ENCODE measurements around the gene RAP2B. TPM values are rescaled to one million over a fixed set of nuclear protein-coding genes. Genes with fewer than 3 reads are reported as not detected.

RAP2B gene
- polyA plus RNA-seq, 3 donors = 17.5 to 35.5 (median 24.7) TPM

- peaks cover 6 to 17% of the 10 kb centered on the region in 2 donors for H3K36me3 ChIP-seq (replicated peaks in 1 of 2; ENCODE audit: control insufficient read depth in 1 of 2, insufficient read depth in 2 of 2, low read length in 2 of 2)
- no peak overlapping the region for H3K4me3 Mint-ChIP-seq
- no peaks in the 10 kb centered on the region for H3K27me3 ChIP-seq (ENCODE audit: control insufficient read depth in 2 of 2, insufficient read depth in 2 of 2, low read length in 2 of 2)
- peak overlapping the region in 1 of 7 donors; percentile 21 for H3K27ac Mint-ChIP-seq
- no peak overlapping the region for H3K4me2 ChIP-seq (replicated peaks; ENCODE audit: extremely low read depth, low read length, poor library complexity, severe bottlenecking)
- H3K9ac ChIP-seq (ENCODE audit: insufficient read depth, low read length, poor library complexity, severe bottlenecking) = no peak overlapping the region
- peaks cover 14% of the 10 kb centered on the region for H3K4me1 Mint-ChIP-seq
- no peak for DNase-seq
- H4K20me1 ChIP-seq (ENCODE audit: insufficient read depth, low read length) = peaks cover 23% of the 10 kb centered on the region
- no peaks in the 10 kb centered on the region for H3K4me1 ChIP-seq (ENCODE audit: control insufficient read depth in 1 of 2, insufficient read depth in 2 of 2, low read length in 2 of 2)
- no peak for TF ChIP-seq CTCF (IDR thresholded peaks at IDR 0.05)
- H3K27ac ChIP-seq (ENCODE audit: low read depth in 1 of 2, low read length in 2 of 2) = no peak overlapping the region
- WGBS (ENCODE audit: insufficient coverage) = no CpG with 5 or more reads among the region's 6 CpGs
- H3K27me3 Mint-ChIP-seq (ENCODE audit: low read depth in 3 of 3) = peaks cover 0 to 2% (median 0%) of the 10 kb centered on the region in 3 donors
- H3K9me3 Mint-ChIP-seq = peaks cover 2 to 12% (median 5%) of the 10 kb centered on the region in 7 donors
- no peak overlapping the region for H2AFZ ChIP-seq (ENCODE audit: insufficient read depth, low read depth, low read length, poor library complexity, severe bottlenecking)
- H3K79me2 ChIP-seq (ENCODE audit: insufficient read depth, low read length) = peaks cover 14% of the 10 kb centered on the region
- no peak overlapping the region for H3K4me3 ChIP-seq (replicated peaks in 1 of 3; ENCODE audit: low read depth in 2 of 3, low read length in 3 of 3)
- no peaks in the 10 kb centered on the region for H3K9me3 ChIP-seq (replicated peaks in 1 of 2; ENCODE audit: control insufficient read depth in 1 of 2, insufficient read depth in 1 of 2, low read length in 2 of 2)
- H3K36me3 Mint-ChIP-seq = peaks cover 32 to 54% of the 10 kb centered on the region in 2 donors
- intact Hi-C loops (cut with micrococcal nuclease) = no loop called here
Measured at GRCh38 chr3:153173758-153174516, 11.9 kb downstream of the RAP2B start.

- DNase-seq = no peak
- Histone ChIP-seq H3K27me3 (ENCODE audit: control insufficient read depth in 2 of 2, insufficient read depth in 2 of 2, low read length in 2 of 2) (no peaks in the 10 kb centered on the region), H3K9ac (ENCODE audit: insufficient read depth, low read length, poor library complexity, severe bottlenecking) (no peak overlapping the region), H3K9me3 (replicated peaks in 1 of 2; ENCODE audit: control insufficient read depth in 1 of 2, insufficient read depth in 1 of 2, low read length in 2 of 2) (no peaks in the 10 kb centered on the region), H3K79me2 (ENCODE audit: insufficient read depth, low read length) (no peaks in the 10 kb centered on the region), H3K36me3 (replicated peaks in 1 of 2; ENCODE audit: control insufficient read depth in 1 of 2, insufficient read depth in 2 of 2, low read length in 2 of 2) (peaks cover 0 to 20% of the 10 kb centered on the region in 2 donors), H3K4me3 (replicated peaks in 1 of 3; ENCODE audit: low read depth in 2 of 3, low read length in 3 of 3) (no peak overlapping the region), H2AFZ (ENCODE audit: insufficient read depth, low read depth, low read length, poor library complexity, severe bottlenecking) (no peak overlapping the region), H3K4me2 (replicated peaks; ENCODE audit: extremely low read depth, low read length, poor library complexity, severe bottlenecking) (no peak overlapping the region), H4K20me1 (ENCODE audit: insufficient read depth, low read length) (peaks cover 4% of the 10 kb centered on the region), H3K27ac (ENCODE audit: low read depth in 1 of 2, low read length in 2 of 2) (no peak overlapping the region), H3K4me1 (ENCODE audit: control insufficient read depth in 1 of 2, insufficient read depth in 2 of 2, low read length in 2 of 2) (peaks cover 7 to 10% of the 10 kb centered on the region in 2 donors)
- Mint-ChIP-seq H3K27ac (peak overlapping the region in 1 of 7 donors; percentile 18), H3K4me1 (peaks cover 15% of the 10 kb centered on the region), H3K4me3 (no peak overlapping the region), H3K36me3 (peaks cover 33 to 55% of the 10 kb centered on the region in 2 donors), H3K27me3 (ENCODE audit: low read depth in 3 of 3) (no peaks in the 10 kb centered on the region), H3K9me3 (peaks cover 2 to 12% (median 5%) of the 10 kb centered on the region in 7 donors)
- intact Hi-C loops (cut with micrococcal nuclease) = no loop called here
- WGBS (ENCODE audit: insufficient coverage) = no CpG with 5 or more reads among the region's 3 CpGs
- TF ChIP-seq CTCF (IDR thresholded peaks at IDR 0.05) = no peak
Measured at GRCh38 chr3:153176197-153176596, 14.2 kb downstream of the RAP2B start.
